Brain microvascular endothelial cell (primary cell): ENCODE measurements around the gene RHEX.

Experiments used
- DNase-seq: peaks from one replicate; pipeline ENCODE4 v3.0.0-alpha.2; 2020
- H3K27ac ChIP-seq: fragments of 250-450 bp; sonication (Bioruptor Pico); 2 replicates; pipeline ENCODE4 v1.5.1; 2020; ENCODE audit warnings: mild to moderate bottlenecking, moderate library complexity
- H3K27me3 ChIP-seq: fragments of 250-450 bp; sonication (Bioruptor Pico); replicated peaks from 2 replicates; pipeline ENCODE4 v1.5.1; 2020; ENCODE audit warnings: mild to moderate bottlenecking
- H3K36me3 ChIP-seq: fragments of 250-450 bp; sonication (Bioruptor Pico); replicated peaks from 2 replicates; pipeline ENCODE4 v1.5.1; 2020; ENCODE audit warnings: mild to moderate bottlenecking
- H3K4me3 ChIP-seq: 2 replicates; pipeline ENCODE4 v1.5.1; 2011; ENCODE audit warnings: low read depth, mild to moderate bottlenecking, control low read depth, low read length, moderate library complexity
- in situ Hi-C: cut with HindIII; loops from 2 replicates; pipeline ENCODE4 v1.10.0; 2017; ENCODE audit warnings: low sequenced_read_pairs, low pct_ligation_motif_present
- TF ChIP-seq, protein P1 (sequence below): IDR thresholded peaks from 2 replicates; pipeline ENCODE4 v1.5.1; 2011; ENCODE audit warnings: low read depth, mild to moderate bottlenecking, moderate library complexity, low read length, control low read depth, inconsistent platforms; ENCODE audit errors: missing control alignments

The RHEX gene

DNA sequence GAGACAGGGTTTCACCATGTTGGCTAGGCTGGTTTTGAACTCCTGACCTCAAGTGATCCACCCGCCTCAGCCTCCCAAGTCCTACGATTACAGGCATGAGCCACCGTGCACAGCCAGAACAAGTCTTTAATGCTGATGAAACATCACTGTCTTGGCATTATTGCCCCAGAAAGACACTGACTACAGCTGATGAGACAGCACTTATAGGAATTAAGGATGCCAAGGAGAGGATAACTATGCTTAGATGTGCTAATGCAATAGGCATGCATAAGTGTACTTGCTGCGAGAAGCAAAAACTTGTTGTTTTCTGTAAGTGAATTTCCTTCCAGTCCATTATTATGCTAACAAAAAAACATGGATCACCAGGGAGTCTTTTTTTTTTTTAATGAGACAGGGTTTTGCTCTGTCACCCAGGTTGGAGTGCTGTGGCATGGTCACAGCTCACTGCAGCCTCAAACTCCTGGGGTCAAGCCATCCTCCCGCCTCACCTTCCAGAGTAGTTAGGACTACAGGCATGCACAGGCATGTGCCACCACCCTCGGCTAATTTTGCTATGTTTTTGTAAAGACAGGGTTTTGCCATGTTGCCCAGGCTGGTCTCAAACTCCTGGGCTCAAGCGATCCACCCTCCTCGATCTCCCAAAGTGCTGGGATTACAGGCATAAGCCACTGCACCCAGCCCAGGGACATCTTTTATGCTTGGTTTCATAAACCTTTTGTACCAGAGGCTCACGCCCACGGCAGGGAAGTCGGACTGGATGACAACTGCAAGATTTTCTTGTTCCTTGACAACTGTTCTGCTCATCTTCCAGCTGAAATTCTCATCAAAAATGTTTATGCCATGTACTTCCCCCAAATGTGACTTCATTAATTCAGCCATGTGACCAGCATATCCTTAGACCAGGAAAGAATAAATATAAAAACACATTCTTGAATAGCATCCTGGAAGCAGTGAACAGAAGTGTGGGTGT is 23.1 kb downstream of the RHEX start:
- H3K27ac ChIP-seq, result no peak overlapping the region
- no peak overlapping the region for H3K4me3 ChIP-seq
- H3K27me3 ChIP-seq, result no peaks in the 10 kb centered on the region
- TF ChIP-seq, protein P1, sequence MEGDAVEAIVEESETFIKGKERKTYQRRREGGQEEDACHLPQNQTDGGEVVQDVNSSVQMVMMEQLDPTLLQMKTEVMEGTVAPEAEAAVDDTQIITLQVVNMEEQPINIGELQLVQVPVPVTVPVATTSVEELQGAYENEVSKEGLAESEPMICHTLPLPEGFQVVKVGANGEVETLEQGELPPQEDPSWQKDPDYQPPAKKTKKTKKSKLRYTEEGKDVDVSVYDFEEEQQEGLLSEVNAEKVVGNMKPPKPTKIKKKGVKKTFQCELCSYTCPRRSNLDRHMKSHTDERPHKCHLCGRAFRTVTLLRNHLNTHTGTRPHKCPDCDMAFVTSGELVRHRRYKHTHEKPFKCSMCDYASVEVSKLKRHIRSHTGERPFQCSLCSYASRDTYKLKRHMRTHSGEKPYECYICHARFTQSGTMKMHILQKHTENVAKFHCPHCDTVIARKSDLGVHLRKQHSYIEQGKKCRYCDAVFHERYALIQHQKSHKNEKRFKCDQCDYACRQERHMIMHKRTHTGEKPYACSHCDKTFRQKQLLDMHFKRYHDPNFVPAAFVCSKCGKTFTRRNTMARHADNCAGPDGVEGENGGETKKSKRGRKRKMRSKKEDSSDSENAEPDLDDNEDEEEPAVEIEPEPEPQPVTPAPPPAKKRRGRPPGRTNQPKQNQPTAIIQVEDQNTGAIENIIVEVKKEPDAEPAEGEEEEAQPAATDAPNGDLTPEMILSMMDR, result no peak
- DNase-seq, result no peak
- in situ Hi-C loops, result no loop called here
- H3K36me3 ChIP-seq, result no peaks in the 10 kb centered on the region

DNA sequence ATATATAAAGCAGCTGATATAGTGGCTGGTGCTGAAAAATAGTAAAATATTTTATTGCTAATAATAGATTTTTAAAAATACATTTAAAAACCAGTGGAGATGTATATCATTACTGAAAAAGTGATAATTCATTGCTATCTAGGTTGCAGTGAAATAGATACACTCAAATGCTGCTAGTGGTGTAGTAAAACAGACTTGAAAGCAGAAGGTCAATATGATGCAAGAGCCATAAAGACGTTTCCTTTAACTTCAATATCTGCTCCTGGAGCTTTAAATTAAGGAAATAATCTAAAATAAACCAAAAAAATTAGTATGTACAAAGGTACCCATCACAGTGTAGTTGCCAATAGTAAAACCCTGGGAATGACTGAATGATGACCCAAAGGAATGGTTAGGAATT is 26.2 kb downstream of the RHEX start:
- TF ChIP-seq, protein P1, result no peak
- in situ Hi-C loops, result no loop called here
- H3K27ac ChIP-seq, result no peak overlapping the region
- no peaks in the 10 kb centered on the region for H3K36me3 ChIP-seq
- peaks cover 3% of the 10 kb centered on the region for H3K27me3 ChIP-seq
- no peak for DNase-seq
- no peak overlapping the region for H3K4me3 ChIP-seq

DNA sequence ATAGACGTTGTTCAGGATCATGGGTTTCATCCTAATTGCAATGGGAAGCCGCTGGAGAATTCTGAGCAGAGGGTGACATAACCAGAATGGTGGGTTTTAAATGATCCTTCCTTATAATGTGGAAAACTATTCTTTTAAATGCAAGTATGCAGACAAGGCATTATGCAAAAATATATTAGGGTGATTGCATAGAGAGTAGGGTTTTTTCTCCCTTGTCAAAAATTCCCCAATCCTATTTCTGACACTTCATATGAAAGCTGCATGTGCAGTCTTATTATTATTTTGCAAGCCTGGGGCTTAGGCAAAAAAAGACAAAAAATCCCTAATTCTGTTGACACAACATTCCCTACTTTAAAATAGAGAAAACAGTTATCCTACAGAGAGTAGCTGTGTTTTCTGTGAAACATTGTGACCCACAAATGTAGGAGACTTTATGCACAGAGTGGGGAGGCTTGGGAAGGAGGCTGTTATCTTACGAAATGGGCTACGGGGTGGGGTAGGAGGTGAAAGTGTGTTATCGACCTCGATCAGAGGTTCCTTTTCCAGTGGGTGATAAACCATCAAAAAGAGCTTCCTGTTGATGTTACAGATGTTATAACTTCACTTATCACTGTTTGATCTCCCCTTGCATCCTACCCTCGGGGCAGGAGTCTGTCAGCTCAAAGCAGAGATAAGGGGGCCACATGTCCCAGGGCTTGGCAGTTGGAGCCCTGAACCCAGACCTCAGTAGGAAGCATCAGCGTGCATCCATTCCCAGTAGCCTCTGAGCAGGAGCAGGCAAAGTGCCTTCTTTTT is 27.2 kb downstream of the RHEX start:
- in situ Hi-C loops, result no loop called here
- Histone ChIP-seq H3K4me3 (no peak overlapping the region), H3K36me3 (no peaks in the 10 kb centered on the region), H3K27ac (no peak overlapping the region), H3K27me3 (peaks cover 4% of the 10 kb centered on the region)
- DNase-seq, result no peak
- TF ChIP-seq, protein P1, result no peak

DNA sequence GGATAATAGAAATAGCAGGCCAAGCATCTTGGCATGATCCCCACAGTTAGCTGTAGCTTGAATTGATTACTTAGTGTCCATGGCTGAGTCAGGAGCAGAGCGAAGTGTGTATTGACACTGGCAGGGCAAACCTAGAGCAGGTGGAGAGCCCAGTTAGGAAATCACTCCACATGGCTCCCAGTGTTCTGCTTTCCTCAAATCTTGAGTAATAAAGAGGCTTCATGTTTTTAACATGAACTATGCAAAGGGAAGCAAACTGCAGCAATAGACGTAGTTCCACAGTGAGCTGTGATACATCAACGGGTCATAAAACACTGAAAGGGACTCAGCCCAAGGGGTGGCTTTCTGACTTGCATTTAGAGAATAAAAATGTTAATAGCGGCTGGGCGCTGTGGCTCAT is 28.9 kb downstream of the RHEX start:
- TF ChIP-seq, protein P1, result no peak
- peaks cover 4% of the 10 kb centered on the region for H3K27me3 ChIP-seq
- H3K4me3 ChIP-seq, result no peak overlapping the region
- in situ Hi-C loops, result no loop called here
- DNase-seq, result no peak
- H3K36me3 ChIP-seq, result no peaks in the 10 kb centered on the region
- no peak overlapping the region for H3K27ac ChIP-seq

DNA sequence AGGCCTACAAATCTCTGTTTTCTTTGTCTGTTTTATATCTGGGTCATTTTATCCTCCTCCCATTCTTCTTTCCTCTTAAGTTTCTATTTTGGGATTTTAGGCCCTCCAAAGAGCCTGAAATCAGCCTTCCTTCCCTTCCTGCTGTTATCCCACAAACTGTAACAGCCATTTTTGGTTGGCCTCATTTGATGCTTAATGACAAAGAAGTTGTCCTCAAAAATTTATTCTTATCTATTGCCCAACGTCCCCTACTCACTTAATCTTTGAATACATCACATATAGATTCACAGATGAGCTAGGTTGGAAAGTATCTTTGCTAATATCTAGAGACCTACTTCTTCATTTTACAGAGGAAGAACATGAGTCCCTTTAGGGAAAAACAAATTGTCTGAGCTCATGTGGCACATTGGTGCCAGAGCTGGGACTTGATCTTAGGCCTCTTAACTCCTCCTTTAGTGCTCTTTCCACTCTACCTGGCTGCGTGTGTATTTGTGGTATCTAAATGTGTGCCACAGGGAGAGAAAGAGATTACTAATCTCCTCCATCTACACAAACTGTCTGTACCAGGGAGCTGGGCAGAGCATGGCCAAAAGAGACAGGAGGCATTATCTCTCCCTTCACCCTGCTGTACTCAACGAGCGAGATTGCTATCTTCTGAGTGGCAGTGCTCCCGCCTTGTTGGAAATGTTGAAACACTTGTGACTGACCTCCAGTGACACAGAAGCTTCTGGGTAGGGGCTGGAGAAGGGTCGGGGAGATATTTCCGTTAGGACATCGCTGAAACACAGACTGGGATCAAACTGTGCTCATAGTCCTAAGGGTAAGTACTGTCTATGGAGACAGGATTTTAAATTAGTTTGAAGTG is 30.1 kb downstream of the RHEX start:
- Histone ChIP-seq H3K27me3 (peaks cover 9% of the 10 kb centered on the region), H3K36me3 (no peaks in the 10 kb centered on the region), H3K4me3 (no peak overlapping the region), H3K27ac (no peak overlapping the region)
- in situ Hi-C loops, result no loop called here
- TF ChIP-seq, protein P1, result no peak
- DNase-seq, result no peak
